Measurements from ENCODE around the gene CACNA1H. TPM values are rescaled to one million over a fixed set of nuclear protein-coding genes. Genes with fewer than 3 reads are reported as not detected.
"Not testable (repeated sequence)": the region's sequence is repeated elsewhere in the genome, so short reads cannot be mapped to it uniquely, and the experiment has no call there.

Gene CACNA1H
- total RNA-seq, 1 donor from 2014 or later: 36.2 TPM

DNA sequence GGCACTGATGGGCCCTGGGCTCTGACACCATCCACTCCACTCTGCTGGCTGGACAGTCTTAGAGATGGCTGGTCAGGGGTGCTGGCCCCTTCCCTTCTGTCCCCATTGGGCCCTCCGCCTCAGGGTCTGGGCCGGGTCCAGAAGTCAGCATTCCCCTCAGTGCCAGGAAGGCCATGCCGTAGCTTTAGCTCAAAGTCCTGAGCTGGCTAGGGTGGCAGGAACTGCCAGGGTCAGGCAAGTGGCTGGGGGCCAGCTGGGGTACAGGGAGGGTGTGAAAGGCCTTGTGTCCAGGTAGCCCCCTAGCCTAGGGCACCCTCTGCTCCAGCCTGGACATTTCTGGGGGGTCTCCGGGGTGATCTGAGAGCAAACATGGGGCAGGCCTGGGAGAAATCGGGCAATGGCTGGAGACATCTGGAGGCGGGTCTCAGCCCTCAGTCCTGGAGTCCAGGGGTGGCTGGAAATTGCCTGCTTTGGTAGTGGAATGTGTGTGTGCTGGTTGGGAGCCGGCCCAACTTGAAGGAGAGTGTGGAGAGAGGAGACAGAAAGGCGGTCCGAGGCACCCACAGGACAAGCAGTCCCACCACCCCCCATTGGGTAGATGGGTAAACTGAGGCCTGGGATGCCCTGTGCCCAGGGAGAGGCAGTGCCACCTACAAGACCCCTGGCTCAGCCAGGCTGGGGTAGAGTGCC is 39.6 kb downstream of the CACNA1H start:
- no peak for DNase-seq (ENCODE audit: low read depth)

DNA sequence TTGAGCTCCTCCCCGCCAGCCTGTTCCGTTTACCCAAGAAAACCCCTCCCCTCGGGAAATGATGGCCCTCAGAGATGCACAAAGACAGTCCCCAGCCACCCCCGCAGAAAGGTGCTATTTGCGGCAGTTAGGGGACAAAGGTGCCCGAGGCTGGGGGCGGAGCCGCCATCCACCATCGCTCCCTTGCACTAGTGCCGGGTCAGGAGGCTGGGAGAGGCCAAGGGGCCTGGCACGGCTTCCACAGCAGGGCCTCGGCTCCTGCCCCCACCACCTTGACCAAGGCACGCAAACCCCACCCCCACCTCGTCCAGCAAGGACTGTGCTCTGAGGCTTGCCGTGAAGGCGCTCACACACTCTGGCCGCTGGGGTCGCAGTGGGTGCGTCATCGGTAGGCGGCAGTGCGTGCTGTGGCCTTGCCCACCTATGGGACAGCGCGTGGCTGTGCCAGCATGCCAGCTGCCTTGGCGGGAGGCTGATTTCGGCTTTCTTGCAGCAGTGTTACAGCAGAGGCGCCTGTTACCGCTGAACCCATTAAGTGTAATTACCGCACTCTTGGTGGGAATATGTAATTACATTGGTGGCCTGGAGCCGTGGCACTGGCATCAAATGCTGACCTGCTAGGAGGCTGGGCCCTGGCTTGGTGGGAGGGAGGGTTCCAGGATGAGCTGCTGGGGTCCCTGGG is 40.4 kb downstream of the CACNA1H start:
- DNase-seq (ENCODE audit: low read depth): peak; percentile 49

GRCh38 chr16:1193825-1194581 is 41.1 kb downstream of the CACNA1H start:
- no peak for DNase-seq (ENCODE audit: low read depth)

DNA sequence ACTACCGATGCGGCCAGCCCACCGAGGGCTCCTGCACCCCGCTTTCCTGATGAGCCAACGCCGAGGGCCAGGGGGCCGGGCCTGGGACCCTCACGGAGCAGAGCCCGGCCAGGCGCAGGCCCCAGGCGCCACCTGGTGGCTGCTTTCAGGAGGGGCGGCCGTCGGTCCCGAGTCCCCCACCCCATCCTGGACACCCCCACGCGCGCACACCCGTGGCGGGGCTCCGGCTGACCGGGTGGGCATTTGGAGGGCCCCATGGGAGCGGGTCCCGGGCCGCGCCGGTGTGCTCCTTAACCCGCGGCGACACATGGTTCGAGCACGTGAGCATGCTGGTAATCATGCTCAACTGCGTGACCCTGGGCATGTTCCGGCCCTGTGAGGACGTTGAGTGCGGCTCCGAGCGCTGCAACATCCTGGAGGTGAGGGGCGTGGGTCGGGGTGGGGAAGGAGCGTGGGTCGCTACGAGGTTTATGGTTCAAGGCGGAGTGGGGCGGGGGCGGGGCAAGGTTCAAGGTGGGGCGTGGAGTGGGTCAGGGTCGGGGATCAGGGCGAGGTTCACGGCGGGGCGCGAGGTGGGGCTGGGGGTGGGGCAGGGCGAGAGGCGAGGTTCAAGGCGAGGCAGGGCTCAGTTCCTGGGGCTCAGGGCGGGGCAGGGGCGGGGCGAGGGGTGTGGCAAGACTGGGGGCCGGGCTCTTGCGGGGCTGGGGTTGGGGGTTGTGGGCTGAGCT is 41.9 kb downstream of the CACNA1H start:
- no peak for DNase-seq (ENCODE audit: low read depth)

DNA sequence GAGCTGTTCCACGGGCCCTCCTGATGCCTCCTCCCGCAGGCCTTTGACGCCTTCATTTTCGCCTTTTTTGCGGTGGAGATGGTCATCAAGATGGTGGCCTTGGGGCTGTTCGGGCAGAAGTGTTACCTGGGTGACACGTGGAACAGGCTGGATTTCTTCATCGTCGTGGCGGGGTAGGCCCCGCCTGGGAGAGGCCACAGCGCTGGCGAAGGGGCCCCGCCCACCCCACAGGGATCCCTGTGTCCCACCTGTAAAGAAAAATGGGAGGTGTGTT is 42.4 kb downstream of the CACNA1H start:
- no peak for DNase-seq (ENCODE audit: low read depth)

DNA sequence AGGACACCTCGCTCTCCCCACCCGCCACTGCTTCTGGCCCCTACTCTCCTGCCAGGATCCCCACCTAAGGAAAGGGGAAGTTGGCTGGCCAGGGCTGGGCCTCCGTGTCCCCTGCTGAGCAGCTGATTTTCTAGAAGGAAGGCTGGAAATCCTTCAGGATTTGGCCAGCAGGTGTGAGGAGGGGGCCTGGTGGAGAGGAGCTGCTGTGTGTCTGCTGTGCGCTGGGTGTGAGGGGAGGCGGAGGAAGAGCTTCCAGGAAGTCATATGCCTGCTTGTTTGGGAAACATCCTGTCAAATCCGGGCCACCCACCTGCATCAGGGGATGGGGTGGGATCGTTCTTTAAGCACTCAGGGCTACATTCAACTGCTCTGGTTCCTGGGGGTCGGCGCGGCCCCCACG is 43.6 kb downstream of the CACNA1H start:
- DNase-seq (ENCODE audit: low read depth): no peak

DNA sequence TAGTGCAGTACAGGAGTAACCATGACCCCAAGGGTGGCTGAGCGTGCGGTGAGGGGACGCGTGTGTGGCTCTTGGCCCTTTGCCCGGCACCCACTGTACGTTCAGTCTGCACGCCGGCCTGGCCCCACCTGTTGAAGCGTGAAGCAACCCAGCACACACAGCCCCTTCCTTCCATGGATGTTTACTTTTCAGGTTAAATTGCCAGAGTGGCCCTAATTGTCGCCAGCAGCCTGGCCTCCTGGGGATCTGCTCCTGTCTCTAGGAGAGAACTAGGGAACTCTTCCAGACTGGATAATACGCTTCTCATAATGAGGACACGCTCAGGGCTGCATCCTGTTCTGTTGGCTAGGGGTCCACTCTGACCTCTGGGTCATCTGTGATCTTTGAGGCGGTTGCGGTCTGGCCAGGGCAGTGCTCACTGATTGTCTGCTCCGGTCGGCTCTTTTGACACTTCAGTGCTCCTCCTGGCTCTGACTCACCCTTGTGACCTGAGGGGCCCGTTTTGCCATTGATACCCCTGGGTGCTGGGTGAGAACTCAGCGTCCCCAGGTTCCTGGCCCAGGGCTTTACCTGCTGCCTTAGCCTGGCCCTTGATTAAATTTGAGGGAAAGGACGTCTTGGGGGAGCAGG is 44.4 kb downstream of the CACNA1H start:
- DNase-seq (ENCODE audit: low read depth): no peak

DNA sequence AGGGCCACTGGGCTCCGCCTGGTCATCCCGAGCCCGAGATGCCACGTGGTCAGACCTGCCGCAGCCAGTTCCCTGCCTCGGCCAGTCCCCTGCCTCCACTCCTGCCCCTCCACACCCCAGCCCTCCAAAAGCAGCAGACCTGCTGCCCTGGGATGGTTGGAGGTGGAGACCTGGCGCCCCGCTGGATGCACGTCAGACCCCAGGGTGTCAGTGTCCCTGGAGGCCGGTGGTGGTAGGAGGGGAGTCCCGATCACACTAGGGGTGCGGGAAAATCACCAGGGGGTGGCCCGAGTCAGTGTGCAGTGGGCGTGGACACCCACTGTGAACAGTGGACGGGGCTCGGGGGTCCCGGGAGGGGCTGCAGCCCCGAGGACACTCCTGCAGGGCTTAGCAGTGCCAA is 45.3 kb downstream of the CACNA1H start:
- no peak for DNase-seq (ENCODE audit: low read depth)

DNA sequence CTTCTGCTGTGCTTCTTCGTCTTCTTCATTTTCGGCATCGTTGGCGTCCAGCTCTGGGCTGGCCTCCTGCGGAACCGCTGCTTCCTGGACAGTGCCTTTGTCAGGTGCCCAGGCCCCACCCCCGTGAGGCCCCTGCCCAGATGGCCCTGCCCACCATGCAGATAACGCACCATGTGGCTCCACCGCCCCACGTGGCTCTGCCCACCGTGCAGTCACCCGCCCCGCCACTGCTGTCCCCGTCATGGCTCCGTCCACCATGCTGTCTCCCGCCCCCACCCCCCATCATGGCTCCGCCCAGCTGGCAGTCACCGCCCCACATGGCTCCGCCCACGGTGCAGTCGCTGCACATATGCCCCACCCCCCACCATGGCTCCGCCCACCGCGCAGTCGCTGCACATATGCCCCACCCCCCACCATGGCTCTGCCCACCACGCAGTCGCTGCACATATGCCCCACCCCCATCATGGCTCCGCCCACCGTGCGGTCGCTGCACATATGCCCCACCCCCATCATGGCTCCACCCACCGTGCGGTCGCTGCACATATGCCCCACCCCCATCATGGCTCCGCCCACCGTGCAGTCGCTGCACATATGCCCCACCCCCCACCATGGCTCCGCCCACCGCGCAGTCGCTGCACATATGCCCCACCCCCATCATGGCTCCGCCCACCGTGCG is 45.9 kb downstream of the CACNA1H start:
- DNase-seq (ENCODE audit: low read depth): not testable (repeated sequence)

- DNase-seq (ENCODE audit: low read depth): no peak
Measured at GRCh38 chr16:1199347-1200013, 46.6 kb downstream of the CACNA1H start.

DNA sequence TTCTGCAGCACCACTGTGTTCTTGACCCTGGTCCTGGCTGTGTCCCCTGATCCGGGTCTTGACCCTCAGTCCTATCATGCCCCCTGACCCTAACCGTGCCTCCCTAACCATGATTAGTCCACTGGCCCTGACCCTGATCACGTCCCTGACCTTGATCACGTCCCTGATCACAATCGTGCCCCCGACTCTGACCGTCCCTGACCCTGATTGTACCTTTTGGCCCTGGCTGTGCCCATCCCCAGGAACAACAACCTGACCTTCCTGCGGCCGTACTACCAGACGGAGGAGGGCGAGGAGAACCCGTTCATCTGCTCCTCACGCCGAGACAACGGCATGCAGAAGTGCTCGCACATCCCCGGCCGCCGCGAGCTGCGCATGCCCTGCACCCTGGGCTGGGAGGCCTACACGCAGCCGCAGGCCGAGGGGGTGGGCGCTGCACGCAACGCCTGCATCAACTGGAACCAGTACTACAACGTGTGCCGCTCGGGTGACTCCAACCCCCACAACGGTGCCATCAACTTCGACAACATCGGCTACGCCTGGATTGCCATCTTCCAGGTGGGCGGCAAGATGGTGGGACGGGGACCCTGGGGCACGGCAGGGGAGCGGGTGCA is 47.2 kb downstream of the CACNA1H start:
- no peak for DNase-seq (ENCODE audit: low read depth)

DNA sequence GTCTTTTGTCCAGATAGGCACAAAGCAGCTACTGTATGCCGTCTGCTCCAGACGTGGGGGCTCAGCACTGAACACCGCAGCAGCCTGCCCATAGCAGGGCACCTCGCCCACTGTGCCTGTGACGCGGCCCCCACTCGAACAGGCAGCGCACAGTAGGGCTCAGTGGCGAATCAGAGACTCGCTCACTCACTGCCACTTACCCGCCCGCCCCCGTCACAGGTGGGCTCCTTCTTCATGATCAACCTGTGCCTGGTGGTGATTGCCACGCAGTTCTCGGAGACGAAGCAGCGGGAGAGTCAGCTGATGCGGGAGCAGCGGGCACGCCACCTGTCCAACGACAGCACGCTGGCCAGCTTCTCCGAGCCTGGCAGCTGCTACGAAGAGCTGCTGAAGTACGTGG is 48.5 kb downstream of the CACNA1H start:
- no peak for DNase-seq (ENCODE audit: low read depth)

GRCh38 chr16:1202274-1202673 is 49.4 kb downstream of the CACNA1H start:
- no peak for DNase-seq (ENCODE audit: low read depth)

DNA sequence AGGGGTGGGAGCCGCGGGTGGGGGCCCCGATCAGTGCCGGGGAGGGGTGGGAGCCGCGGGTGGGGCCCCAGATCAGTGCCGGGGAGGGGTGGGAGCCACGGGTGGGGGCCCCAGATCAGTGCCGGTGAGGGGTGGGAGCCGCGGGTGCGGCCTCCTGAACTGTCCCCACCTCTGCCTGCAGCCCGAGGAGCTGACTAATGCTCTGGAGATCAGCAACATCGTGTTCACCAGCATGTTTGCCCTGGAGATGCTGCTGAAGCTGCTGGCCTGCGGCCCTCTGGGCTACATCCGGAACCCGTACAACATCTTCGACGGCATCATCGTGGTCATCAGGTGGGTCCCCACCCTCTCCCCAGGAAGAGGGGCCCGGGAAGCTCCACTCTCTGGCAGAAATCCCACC is 52.0 kb downstream of the CACNA1H start:
- DNase-seq (ENCODE audit: low read depth): no peak

DNA sequence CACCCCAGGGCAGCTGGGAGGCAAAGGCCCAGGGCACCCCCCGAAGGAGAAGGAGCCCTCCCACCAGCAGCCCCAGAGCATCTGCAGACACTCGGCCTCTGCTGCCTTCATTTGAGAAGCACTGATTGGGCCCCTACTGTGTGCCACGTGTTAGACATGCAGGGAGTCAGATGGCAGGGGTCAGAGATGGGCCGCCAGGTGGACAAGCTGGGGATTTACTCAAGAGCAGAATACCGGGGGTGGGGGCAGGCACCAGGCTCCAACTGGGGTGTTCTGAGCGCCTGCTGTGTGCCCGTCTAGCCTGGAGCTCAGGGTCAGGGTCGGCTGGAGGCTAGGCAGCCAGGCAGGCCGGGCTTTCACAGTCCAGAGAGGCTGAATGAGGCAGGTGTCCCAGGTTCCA is 53.4 kb downstream of the CACNA1H start:
- no peak for DNase-seq (ENCODE audit: low read depth)

GRCh38 chr16:1206786-1207185 is 53.9 kb downstream of the CACNA1H start:
- DNase-seq (ENCODE audit: low read depth): no peak

GRCh38 chr16:1208239-1208830 is 55.4 kb downstream of the CACNA1H start:
- DNase-seq (ENCODE audit: low read depth): no peak

GRCh38 chr16:1209081-1209480 is 56.2 kb downstream of the CACNA1H start:
- DNase-seq (ENCODE audit: low read depth): no peak

DNA sequence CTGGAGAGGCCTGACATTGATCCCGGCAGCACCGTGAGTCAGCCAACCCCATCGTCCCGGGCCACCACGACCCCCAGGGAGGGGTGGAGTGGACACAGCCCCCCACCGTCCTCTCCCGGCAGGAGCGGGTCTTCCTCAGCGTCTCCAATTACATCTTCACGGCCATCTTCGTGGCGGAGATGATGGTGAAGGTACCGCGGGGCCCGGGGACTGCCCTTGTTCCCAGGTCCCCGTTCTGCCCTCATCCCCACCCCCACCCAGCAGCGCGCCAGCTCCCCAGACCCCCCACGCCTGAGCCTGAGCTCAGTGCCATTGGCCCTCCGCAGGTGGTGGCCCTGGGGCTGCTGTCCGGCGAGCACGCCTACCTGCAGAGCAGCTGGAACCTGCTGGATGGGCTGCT is 57.6 kb downstream of the CACNA1H start:
- DNase-seq (ENCODE audit: low read depth): no peak
